IMR-90 (cell line): ENCODE results near the gene CELF5.

Experiments
- CTCF ChIP-seq: conservative IDR thresholded peaks from 2 replicates; pipeline ENCODE4 v1.5.1; 2012; ENCODE audit warnings: mild to moderate bottlenecking, low read depth, low read length, improper control_type of control experiment
- ELK1 ChIP-seq: fragments of 150-350 bp; IDR thresholded peaks from 2 replicates; pipeline ENCODE4 v1.6.1; 2016; ENCODE audit warnings: low read depth, mild to moderate bottlenecking, low read length, moderate library complexity, borderline replicate concordance
- MXI1 ChIP-seq: IDR thresholded peaks from 2 replicates; pipeline ENCODE4 v1.6.1; 2012; ENCODE audit warnings: low read depth, mild to moderate bottlenecking, low read length, moderate library complexity, borderline replicate concordance
- POLR2A ChIP-seq: IDR thresholded peaks from 2 replicates; pipeline ENCODE4 v1.6.1; 2012; ENCODE audit warnings: mild to moderate bottlenecking, low read depth, low read length
- RAD21 ChIP-seq: IDR thresholded peaks from 2 replicates; pipeline ENCODE4 v1.6.1; 2012; ENCODE audit warnings: low read length, improper control_type of control experiment
- RFX5 ChIP-seq: IDR thresholded peaks from 2 replicates; pipeline ENCODE4 v1.8.0; 2012; ENCODE audit warnings: low read depth, mild to moderate bottlenecking, low read length, moderate library complexity
- USF2 ChIP-seq: fragments of 150-350 bp; IDR thresholded peaks from 2 replicates; pipeline ENCODE4 v1.6.1; 2017; ENCODE audit warnings: mild to moderate bottlenecking, antibody characterized with exemption, low read length, low read depth

GRCh38 chr19:3190470-3190770, 34.0 kb upstream of the CELF5 start:
- TF ChIP-seq ELK1 (no peak), CTCF (no peak), POLR2A (no peak), USF2 (no peak), MXI1 (no peak), RAD21 (no peak), RFX5 (no peak)
